Smooth muscle cell (in vitro differentiated cells): Measurements from ENCODE around the gene PFKFB4. TPM values are rescaled to one million over a fixed set of nuclear protein-coding genes. Genes with fewer than 3 reads are reported as not detected.

Experiments
- DNase-seq: peaks from one replicate; lab custom pipeline; 2025; ENCODE audit not compliant: unreplicated experiment; lab: John Stamatoyannopoulos, UW
- H2AFZ ChIP-seq: fragments of 200-600 bp; sonication (generic); 2 replicates; pipeline ENCODE4 v1.6.0; 2016; ENCODE audit warnings: antibody characterized with exemption, low read depth, mild to moderate bottlenecking
- H3F3A ChIP-seq: fragments of 200-600 bp; sonication (generic); 2 replicates; pipeline ENCODE4 v1.6.0; 2017; ENCODE audit warnings: antibody characterized with exemption, low read depth
- H3K27ac ChIP-seq: fragments of 200-600 bp; sonication (generic); 2 replicates; pipeline ENCODE4 v1.5.1; 2016; ENCODE audit warnings: low read depth, mild to moderate bottlenecking
- H3K27me3 ChIP-seq: fragments of 200-600 bp; sonication (generic); 2 replicates; pipeline ENCODE4 v1.6.1; 2016; ENCODE audit warnings: low read depth, mild to moderate bottlenecking
- H3K36me3 ChIP-seq: fragments of 200-600 bp; sonication (generic); 2 replicates; pipeline ENCODE4 v1.5.1; 2016; ENCODE audit warnings: low read depth
- H3K4me1 ChIP-seq: fragments of 200-600 bp; sonication (generic); 2 replicates; pipeline ENCODE4 v1.5.1; 2016; ENCODE audit warnings: low read depth
- H3K4me2 ChIP-seq: fragments of 200-600 bp; sonication (generic); 2 replicates; pipeline ENCODE4 v1.6.0; 2016; ENCODE audit warnings: mild to moderate bottlenecking
- H3K4me3 ChIP-seq: fragments of 200-600 bp; sonication (generic); 2 replicates; pipeline ENCODE4 v1.5.1; 2016; ENCODE audit warnings: mild to moderate bottlenecking
- H3K79me2 ChIP-seq: fragments of 200-600 bp; sonication (generic); 2 replicates; pipeline ENCODE4 v1.6.0; 2016; ENCODE audit warnings: low read depth, mild to moderate bottlenecking
- H3K9ac ChIP-seq: fragments of 200-600 bp; sonication (generic); 2 replicates; pipeline ENCODE4 v1.6.0; 2016; ENCODE audit warnings: low read depth
- H3K9me3 ChIP-seq: fragments of 200-600 bp; sonication (generic); replicated peaks from 2 replicates; pipeline ENCODE4 v1.5.1; 2016; ENCODE audit warnings: low read depth
- H4K20me1 ChIP-seq: fragments of 200-600 bp; sonication (generic); 2 replicates; pipeline ENCODE4 v1.6.0; 2016; ENCODE audit warnings: low read depth
- WGBS: methylation state at CpG from one replicate; pipeline ENCODE4 v1.1.7; 2016; ENCODE audit warnings: low lambda C conversion rate; 5-methylcytosine and 5-hydroxymethylcytosine counted together
- polyA plus RNA-seq: library from polyadenylated mRNA; unstranded; fragments of >200 nt; fragmentation: Nextera tagmentation; extraction: Ambion mirVana; gene quantifications from 2 replicates; pipeline ENCODE4 v1.2.1, GENCODE V29; 2016
- total RNA-seq: library from RNA; depleted of rRNA; stranded (reverse); fragments of >200 nt; gene quantifications from 2 replicates; pipeline ENCODE4 v1.2.3, GENCODE V29; 2014
- TF ChIP-seq, protein P1 (sequence below): fragments of 200-600 bp; sonication (generic); IDR thresholded peaks from 2 replicates; pipeline ENCODE4 v1.5.1; 2017; ENCODE audit warnings: borderline replicate concordance, mild to moderate bottlenecking, antibody characterized with exemption; ENCODE audit not compliant: insufficient read depth, poor library complexity, severe bottlenecking

PFKFB4 gene
- total and polyA plus RNA-seq, 2 experiments from 2014 or later, result 37.4 to 48.8 TPM

DNA sequence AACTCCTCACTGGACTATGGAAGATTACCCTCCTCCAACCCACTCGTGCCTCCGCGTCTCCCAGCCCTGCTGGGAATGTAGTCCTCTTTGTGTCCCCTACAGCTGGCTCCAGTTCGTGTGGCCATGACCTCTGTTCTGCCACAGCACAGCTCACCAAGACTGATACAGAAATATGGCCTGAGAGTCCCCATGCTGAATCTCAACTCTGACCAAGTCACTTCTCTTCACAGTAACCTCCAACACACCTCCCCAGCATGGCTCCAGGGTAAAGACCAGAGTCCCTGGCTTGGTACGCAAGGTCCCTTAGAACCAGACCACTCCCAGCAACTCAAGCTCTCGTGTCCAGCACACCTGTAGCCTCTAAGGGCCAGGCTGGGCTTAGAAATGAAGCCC lies 40.8 kb upstream of the PFKFB4 start:
- 90% methylated on average over 6 of the region's 6 CpGs for WGBS
- peaks cover 15% of the 10 kb centered on the region for H3K79me2 ChIP-seq
- peaks cover 40% of the 10 kb centered on the region for H3F3A ChIP-seq
- peaks cover 16% of the 10 kb centered on the region for H4K20me1 ChIP-seq
- H3K36me3 ChIP-seq, result no peaks in the 10 kb centered on the region
- no peak overlapping the region for H2AFZ ChIP-seq
- no peak overlapping the region for H3K4me3 ChIP-seq
- no peak for DNase-seq
- peak overlapping the region; percentile 80 for H3K4me2 ChIP-seq
- no peaks in the 10 kb centered on the region for H3K27me3 ChIP-seq
- TF ChIP-seq, protein P1, sequence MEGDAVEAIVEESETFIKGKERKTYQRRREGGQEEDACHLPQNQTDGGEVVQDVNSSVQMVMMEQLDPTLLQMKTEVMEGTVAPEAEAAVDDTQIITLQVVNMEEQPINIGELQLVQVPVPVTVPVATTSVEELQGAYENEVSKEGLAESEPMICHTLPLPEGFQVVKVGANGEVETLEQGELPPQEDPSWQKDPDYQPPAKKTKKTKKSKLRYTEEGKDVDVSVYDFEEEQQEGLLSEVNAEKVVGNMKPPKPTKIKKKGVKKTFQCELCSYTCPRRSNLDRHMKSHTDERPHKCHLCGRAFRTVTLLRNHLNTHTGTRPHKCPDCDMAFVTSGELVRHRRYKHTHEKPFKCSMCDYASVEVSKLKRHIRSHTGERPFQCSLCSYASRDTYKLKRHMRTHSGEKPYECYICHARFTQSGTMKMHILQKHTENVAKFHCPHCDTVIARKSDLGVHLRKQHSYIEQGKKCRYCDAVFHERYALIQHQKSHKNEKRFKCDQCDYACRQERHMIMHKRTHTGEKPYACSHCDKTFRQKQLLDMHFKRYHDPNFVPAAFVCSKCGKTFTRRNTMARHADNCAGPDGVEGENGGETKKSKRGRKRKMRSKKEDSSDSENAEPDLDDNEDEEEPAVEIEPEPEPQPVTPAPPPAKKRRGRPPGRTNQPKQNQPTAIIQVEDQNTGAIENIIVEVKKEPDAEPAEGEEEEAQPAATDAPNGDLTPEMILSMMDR, result no peak
- H3K27ac ChIP-seq, result peak overlapping the region; percentile 100
- peaks cover 20% of the 10 kb centered on the region for H3K4me1 ChIP-seq
- H3K9ac ChIP-seq, result peak overlapping the region; percentile 91
- H3K9me3 ChIP-seq, result no peaks in the 10 kb centered on the region

DNA sequence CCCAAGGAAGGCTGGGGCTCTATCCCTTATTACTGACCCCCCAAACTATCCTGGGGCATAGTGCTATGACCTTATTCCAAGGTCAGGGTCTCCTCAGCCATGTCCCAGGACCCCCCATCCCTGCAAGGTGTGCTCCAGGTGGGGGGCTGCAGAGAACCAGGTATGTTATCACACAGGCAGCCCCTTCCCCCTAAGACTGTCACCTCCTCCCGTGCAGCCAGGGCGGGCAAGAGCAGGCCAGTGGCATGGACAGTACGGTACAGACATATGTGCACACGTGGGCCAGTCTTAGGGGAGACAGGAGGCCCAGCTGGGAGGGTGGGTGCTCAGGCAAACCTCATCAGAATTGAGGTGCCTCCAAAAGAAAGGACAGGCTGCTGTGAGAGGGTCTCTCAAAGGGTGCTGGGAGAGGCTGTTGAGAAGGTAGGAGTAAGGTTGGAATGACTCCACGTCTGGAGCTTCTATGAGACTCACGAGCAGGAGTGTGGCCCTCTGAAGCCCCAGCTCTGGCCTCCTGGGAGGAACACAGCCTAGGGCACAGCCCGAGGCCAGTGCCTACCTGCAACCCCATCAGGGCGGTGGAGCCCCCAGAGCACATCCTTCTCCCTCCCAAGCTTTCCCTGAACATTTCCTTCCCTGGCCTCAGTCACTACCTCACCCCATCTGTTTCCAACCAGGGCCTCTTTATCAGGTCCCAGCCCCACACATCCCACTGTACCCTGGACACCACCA lies 40.2 kb upstream of the PFKFB4 start:
- Histone ChIP-seq H3F3A (peaks cover 40% of the 10 kb centered on the region), H3K36me3 (no peaks in the 10 kb centered on the region), H3K27ac (peak overlapping the region; percentile 100), H3K9me3 (no peaks in the 10 kb centered on the region), H4K20me1 (peaks cover 19% of the 10 kb centered on the region), H3K27me3 (no peaks in the 10 kb centered on the region), H3K4me3 (no peak overlapping the region), H3K4me1 (peaks cover 20% of the 10 kb centered on the region), H3K4me2 (peak overlapping the region; percentile 61), H2AFZ (no peak overlapping the region), H3K9ac (peak overlapping the region; percentile 91), H3K79me2 (peaks cover 15% of the 10 kb centered on the region)
- no peak for DNase-seq
- WGBS, result 85% methylated on average over 8 of the region's 8 CpGs
- TF ChIP-seq, protein P1, result no peak

DNA sequence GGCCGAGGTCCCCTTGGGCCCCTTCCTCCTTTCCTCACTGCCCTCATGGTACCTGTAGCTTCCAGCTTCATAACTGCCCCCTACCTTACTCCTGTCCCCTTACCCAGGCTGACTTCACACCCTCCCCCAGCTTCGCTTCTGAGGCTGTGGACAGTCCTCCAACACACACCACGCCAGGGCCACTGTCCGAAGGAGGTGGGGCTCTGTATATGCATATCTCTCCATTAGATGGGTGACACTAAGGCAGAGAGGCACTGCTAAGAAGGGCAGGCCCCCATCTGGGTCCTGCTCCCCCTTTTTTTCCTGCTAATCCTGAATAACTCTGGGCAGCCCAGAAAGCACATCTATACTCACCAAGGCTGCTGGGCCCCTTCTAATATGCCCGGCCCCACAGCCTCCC lies 39.6 kb upstream of the PFKFB4 start:
- H3K9me3 ChIP-seq, result no peaks in the 10 kb centered on the region
- H3K27ac ChIP-seq, result peak overlapping the region; percentile 100
- peak overlapping the region; percentile 91 for H3K9ac ChIP-seq
- no peaks in the 10 kb centered on the region for H3K27me3 ChIP-seq
- TF ChIP-seq, protein P1, result no peak
- H3K4me1 ChIP-seq, result peaks cover 20% of the 10 kb centered on the region
- H3K36me3 ChIP-seq, result no peaks in the 10 kb centered on the region
- WGBS, result 55% methylated on average over 5 of the region's 5 CpGs
- peaks cover 15% of the 10 kb centered on the region for H3K79me2 ChIP-seq
- H2AFZ ChIP-seq, result no peak overlapping the region
- no peak overlapping the region for H3K4me3 ChIP-seq
- H3F3A ChIP-seq, result peaks cover 39% of the 10 kb centered on the region
- H4K20me1 ChIP-seq, result peaks cover 21% of the 10 kb centered on the region
- DNase-seq, result no peak
- H3K4me2 ChIP-seq, result peak overlapping the region; percentile 61

DNA sequence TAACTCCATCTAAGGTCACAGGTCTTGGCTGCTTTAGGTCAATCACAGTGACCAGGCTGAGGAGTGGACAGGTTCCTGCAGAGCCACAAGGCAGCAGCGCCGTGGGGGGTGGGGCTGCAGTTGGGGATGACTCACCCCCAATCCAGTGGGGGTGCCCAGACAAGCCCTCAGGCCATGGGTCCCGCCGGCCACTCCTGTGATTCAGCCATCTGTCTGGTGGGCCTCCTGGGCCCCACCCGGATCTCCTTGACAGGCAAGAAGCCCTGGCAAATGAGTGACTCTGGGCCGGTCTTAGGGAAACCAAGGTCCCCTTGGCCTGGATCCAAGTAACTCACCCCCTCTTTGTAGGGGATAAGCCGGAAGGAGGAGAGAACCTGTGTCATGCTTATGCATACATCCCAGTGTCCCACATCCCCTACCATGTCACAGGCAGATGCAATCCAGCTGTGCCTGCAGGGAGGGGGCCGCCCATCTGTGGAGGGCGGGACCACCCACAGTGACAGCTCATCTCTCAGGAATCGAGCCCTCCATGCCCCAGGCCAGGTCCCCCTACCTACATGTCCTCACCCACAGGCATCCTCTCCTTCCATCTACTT lies 39.0 kb upstream of the PFKFB4 start:
- Histone ChIP-seq H3K27me3 (no peaks in the 10 kb centered on the region), H3K36me3 (no peaks in the 10 kb centered on the region), H2AFZ (no peak overlapping the region), H3K79me2 (peaks cover 15% of the 10 kb centered on the region), H4K20me1 (peaks cover 27% of the 10 kb centered on the region), H3K4me1 (peaks cover 20% of the 10 kb centered on the region), H3K27ac (peak overlapping the region; percentile 100), H3K9ac (peak overlapping the region; percentile 91), H3K4me2 (peak overlapping the region; percentile 77), H3F3A (peaks cover 36% of the 10 kb centered on the region), H3K4me3 (no peak overlapping the region), H3K9me3 (no peaks in the 10 kb centered on the region)
- DNase-seq, result peak; percentile 52
- TF ChIP-seq, protein P1, result no peak
- 7% methylated on average over 10 of the region's 10 CpGs for WGBS
